ENCODE data around the gene IQCH.

Gene IQCH

GRCh38 chr15:67545864-67546263 lies 291.3 kb downstream of the IQCH start:
- DNase-seq, result no peak

- DNase-seq, result no peak
Measured at GRCh38 chr15:67547064-67547463, 292.5 kb downstream of the IQCH start.

- DNase-seq, result no peak
Measured at GRCh38 chr15:67547836-67548235, 293.2 kb downstream of the IQCH start.

GRCh38 chr15:67548236-67548852 lies 293.8 kb downstream of the IQCH start:
- DNase-seq, result no peak

GRCh38 chr15:67548862-67549651 lies 294.5 kb downstream of the IQCH start:
- peak; percentile 14 for DNase-seq

- no peak for DNase-seq
Measured at GRCh38 chr15:67549736-67550135, 295.1 kb downstream of the IQCH start.

GRCh38 chr15:67550522-67550921 lies 295.9 kb downstream of the IQCH start:
- no peak for DNase-seq

GRCh38 chr15:67551207-67551743 lies 296.7 kb downstream of the IQCH start:
- no peak for DNase-seq
